RWPE1 (cell line): Measurements from ENCODE around the gene FREM1.

Experiments
- CTCF ChIA-PET: fragments of 350-600 bp; sonication (Branson Sonifier 250); formaldehyde crosslinking; extraction: SDS; loops from one replicate; lab custom pipeline; 2021; lab: Yijun Ruan, JAX
- POLR2A ChIA-PET: fragments of 400-600 bp; formaldehyde crosslinking; extraction: SDS; loops from one replicate; lab custom pipeline; 2020; ENCODE audit warnings: antibody characterized with exemption; ENCODE audit not compliant: low non-redundant PET; lab: Yijun Ruan, JAX
- DNase-seq: peaks from one replicate; pipeline ENCODE4 v3.0.0; 2012; ENCODE audit warnings: low spot score
- H3K27ac ChIP-seq: fragments of 450-650 bp; 2 replicates; pipeline ENCODE4 v1.5.1; 2017
- CTCF ChIP-seq: fragments of 450-650 bp; conservative IDR thresholded peaks from 2 replicates; pipeline ENCODE4 v1.5.1; 2017; ENCODE audit warnings: low read depth, mild to moderate bottlenecking

FREM1 gene

DNA sequence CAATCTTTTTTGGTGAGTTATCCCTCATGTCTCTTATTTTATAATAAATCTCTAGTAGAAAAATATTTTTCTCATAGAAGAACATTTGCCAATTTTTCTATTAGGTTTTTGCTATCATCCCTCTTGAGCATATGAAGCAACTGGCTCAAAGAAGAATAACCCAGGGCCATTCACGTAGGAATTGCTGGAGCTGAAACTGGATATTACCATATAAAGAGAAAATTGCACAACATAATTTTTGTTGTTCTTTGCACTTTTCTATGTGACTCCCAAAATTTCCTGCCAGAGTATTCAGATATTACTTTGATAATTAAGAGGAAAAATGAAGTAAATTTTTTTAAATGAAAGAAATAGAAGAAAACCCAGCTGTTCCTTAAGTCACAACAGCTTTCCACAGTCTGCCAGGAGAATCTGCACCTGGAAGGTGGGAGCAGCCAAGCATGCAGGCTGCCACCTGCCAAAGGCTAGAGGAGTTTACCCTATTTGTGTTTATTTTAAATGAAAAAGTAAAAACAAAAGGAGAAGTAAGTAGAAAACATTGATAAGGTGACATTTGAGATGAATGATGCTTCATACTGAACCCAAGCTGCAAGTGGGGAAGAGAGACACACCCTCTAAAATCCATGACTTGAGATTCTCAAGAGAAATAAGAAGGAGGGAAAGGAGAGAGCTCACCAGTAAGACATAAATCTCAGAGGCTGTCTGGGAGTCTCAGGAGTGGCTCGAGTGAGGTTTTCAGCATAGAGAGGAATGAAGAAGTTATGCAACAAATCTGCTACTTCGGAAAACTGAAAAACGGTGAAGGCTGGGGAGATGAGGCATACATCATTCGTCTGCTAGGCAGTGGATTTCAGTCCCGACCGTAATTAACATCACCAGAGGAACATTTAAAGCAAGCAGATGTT lies 31.5 kb upstream of the FREM1 start:
- CTCF ChIA-PET = no interaction called here
- POLR2A ChIA-PET = no interaction called here
- no peak overlapping the region for H3K27ac ChIP-seq
- no peak for TF ChIP-seq CTCF
- DNase-seq = no peak

- ChIA-PET CTCF (no interaction called here), POLR2A (no interaction called here)
- no peak for TF ChIP-seq CTCF
- H3K27ac ChIP-seq = no peak overlapping the region
- no peak for DNase-seq
Measured at GRCh38 chr9:14939378-14939777, 29.1 kb upstream of the FREM1 start.

DNA sequence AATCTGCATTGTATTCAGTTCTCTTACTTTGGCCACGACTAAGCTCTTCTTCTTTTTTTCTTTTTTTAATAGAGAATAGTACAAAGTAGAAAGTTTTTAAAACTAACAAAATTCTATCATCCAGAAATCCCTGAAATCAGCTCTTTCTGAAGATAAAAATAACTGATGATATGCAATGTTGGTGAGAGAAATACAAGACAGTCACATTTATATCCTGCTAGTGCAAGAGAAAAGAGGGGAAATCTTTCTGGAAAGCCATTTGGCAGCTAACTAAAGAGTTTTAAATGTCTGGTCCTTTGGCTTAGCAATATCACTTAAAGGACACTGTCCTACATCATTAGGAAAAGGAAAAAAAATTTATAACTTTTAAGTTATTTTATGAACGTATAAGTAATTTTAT lies 27.0 kb upstream of the FREM1 start:
- TF ChIP-seq CTCF = no peak
- ChIA-PET CTCF (no interaction called here), POLR2A (no interaction called here)
- H3K27ac ChIP-seq = no peak overlapping the region
- no peak for DNase-seq

- ChIA-PET POLR2A (no interaction called here), CTCF (no interaction called here)
- no peak overlapping the region for H3K27ac ChIP-seq
- no peak for TF ChIP-seq CTCF
- DNase-seq = no peak
Measured at GRCh38 chr9:14936491-14936890, 26.3 kb upstream of the FREM1 start.

- no peak for DNase-seq
- ChIA-PET POLR2A (no interaction called here), CTCF (no interaction called here)
- TF ChIP-seq CTCF = no peak
- no peak overlapping the region for H3K27ac ChIP-seq
Measured at GRCh38 chr9:14935964-14936363, 25.7 kb upstream of the FREM1 start.

- CTCF ChIA-PET = interaction anchor here (0.7 kb wide), 1 partner anchor 10 kb away, joined by 4 read pairs; no protein-coding TSS in a partner anchor
- POLR2A ChIA-PET = no interaction called here
- no peak for TF ChIP-seq CTCF
- H3K27ac ChIP-seq = no peak overlapping the region
- no peak for DNase-seq
Measured at GRCh38 chr9:14935106-14935751, 25.0 kb upstream of the FREM1 start.
